ENCODE measurements around the gene FNDC3A. TPM values are rescaled to one million over a fixed set of nuclear protein-coding genes. Genes with fewer than 3 reads are reported as not detected.

FNDC3A gene
- total and polyA plus RNA-seq, 4 donors, result 25.2 to 89.5 (median 32.1) TPM

- no peaks in the 10 kb centered on the region for H3K36me3 ChIP-seq (ENCODE audit: control insufficient read depth in 4 of 4, insufficient read depth in 3 of 4, low read depth in 1 of 4, low read length in 3 of 4)
- no peak for DNase-seq (ENCODE audit: low spot score)
Measured at GRCh38 chr13:48976576-48977285, 1.0 kb downstream of the FNDC3A start.

More at GRCh38 chr13:48976576-48977285, 1.0 kb downstream of the FNDC3A start:
- peaks cover 0 to 16% (median 3%) of the 10 kb centered on the region in 4 donors for H3K4me1 ChIP-seq (ENCODE audit: control insufficient read depth in 4 of 4, insufficient read depth in 4 of 4, low read length in 3 of 4)
- H3K4me3 ChIP-seq (ENCODE audit: low read depth in 1 of 3, low read length in 3 of 3), result peak overlapping the region; percentile 93 to 97 (median 96)
- peaks cover 0 to 23% (median 5%) of the 10 kb centered on the region in 4 donors for H3K9me3 ChIP-seq (ENCODE audit: control insufficient read depth in 4 of 4, low read length in 3 of 4)
- H3K27me3 ChIP-seq (ENCODE audit: control insufficient read depth in 4 of 4, insufficient read depth in 4 of 4, low read length in 3 of 4), result no peaks in the 10 kb centered on the region
- WGBS, result under 1% methylated on average over 40 of the region's 40 CpGs
- peak overlapping the region; percentile 98 to 99 for H3K27ac ChIP-seq (ENCODE audit: low read depth in 1 of 2, low read length in 2 of 2)
- peak overlapping the region; percentile 87 to 100 for H3K9ac ChIP-seq (ENCODE audit: low read depth in 1 of 2, low read length in 2 of 2)
- TF ChIP-seq EGR1 (IDR thresholded peaks at IDR 0.05; ENCODE audit: low read depth in 2 of 2) (peak in 1 of 2 donors; percentile 11), FOXA2 (IDR thresholded peaks at IDR 0.05) (no peak), HNF4G (IDR thresholded peaks at IDR 0.05) (no peak), HNF4A (conservative IDR thresholded peaks at IDR 0.05) (peak; percentile 66 to 77), GABPA (IDR thresholded peaks at IDR 0.05 in 1 of 2, conservative IDR thresholded peaks at IDR 0.05 in 1 of 2) (peak in 1 of 2 donors; percentile 26), SP1 (IDR thresholded peaks at IDR 0.05) (peak; percentile 31), RAD21 (IDR thresholded peaks at IDR 0.05) (peak; percentile 23 to 47), RXRA (IDR thresholded peaks at IDR 0.05) (peak; percentile 71 to 73), NR2F2 (IDR thresholded peaks at IDR 0.05) (no peak), ZBTB33 (IDR thresholded peaks at IDR 0.05) (peak; percentile 37), YY1 (IDR thresholded peaks at IDR 0.05) (peak; percentile 27), FOXA1 (IDR thresholded peaks at IDR 0.05) (peak; percentile 19), JUND (IDR thresholded peaks at IDR 0.05) (peak; percentile 25 to 30), TAF1 (conservative IDR thresholded peaks at IDR 0.05) (peak; percentile 89), MAX (IDR thresholded peaks at IDR 0.05) (peak; percentile 55)
- TF ChIP-seq, protein P1, sequence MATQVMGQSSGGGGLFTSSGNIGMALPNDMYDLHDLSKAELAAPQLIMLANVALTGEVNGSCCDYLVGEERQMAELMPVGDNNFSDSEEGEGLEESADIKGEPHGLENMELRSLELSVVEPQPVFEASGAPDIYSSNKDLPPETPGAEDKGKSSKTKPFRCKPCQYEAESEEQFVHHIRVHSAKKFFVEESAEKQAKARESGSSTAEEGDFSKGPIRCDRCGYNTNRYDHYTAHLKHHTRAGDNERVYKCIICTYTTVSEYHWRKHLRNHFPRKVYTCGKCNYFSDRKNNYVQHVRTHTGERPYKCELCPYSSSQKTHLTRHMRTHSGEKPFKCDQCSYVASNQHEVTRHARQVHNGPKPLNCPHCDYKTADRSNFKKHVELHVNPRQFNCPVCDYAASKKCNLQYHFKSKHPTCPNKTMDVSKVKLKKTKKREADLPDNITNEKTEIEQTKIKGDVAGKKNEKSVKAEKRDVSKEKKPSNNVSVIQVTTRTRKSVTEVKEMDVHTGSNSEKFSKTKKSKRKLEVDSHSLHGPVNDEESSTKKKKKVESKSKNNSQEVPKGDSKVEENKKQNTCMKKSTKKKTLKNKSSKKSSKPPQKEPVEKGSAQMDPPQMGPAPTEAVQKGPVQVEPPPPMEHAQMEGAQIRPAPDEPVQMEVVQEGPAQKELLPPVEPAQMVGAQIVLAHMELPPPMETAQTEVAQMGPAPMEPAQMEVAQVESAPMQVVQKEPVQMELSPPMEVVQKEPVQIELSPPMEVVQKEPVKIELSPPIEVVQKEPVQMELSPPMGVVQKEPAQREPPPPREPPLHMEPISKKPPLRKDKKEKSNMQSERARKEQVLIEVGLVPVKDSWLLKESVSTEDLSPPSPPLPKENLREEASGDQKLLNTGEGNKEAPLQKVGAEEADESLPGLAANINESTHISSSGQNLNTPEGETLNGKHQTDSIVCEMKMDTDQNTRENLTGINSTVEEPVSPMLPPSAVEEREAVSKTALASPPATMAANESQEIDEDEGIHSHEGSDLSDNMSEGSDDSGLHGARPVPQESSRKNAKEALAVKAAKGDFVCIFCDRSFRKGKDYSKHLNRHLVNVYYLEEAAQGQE (IDR thresholded peaks at IDR 0.05), result peak; percentile 59
- TF ChIP-seq, protein P2, sequence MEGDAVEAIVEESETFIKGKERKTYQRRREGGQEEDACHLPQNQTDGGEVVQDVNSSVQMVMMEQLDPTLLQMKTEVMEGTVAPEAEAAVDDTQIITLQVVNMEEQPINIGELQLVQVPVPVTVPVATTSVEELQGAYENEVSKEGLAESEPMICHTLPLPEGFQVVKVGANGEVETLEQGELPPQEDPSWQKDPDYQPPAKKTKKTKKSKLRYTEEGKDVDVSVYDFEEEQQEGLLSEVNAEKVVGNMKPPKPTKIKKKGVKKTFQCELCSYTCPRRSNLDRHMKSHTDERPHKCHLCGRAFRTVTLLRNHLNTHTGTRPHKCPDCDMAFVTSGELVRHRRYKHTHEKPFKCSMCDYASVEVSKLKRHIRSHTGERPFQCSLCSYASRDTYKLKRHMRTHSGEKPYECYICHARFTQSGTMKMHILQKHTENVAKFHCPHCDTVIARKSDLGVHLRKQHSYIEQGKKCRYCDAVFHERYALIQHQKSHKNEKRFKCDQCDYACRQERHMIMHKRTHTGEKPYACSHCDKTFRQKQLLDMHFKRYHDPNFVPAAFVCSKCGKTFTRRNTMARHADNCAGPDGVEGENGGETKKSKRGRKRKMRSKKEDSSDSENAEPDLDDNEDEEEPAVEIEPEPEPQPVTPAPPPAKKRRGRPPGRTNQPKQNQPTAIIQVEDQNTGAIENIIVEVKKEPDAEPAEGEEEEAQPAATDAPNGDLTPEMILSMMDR (IDR thresholded peaks at IDR 0.05; ENCODE audit: low read depth, low read length, missing input control), result no peak
- TF ChIP-seq, protein P3, sequence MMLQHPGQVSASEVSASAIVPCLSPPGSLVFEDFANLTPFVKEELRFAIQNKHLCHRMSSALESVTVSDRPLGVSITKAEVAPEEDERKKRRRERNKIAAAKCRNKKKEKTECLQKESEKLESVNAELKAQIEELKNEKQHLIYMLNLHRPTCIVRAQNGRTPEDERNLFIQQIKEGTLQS (IDR thresholded peaks at IDR 0.05), result no peak
